Measurements from ENCODE around the gene PLD6. TPM values are rescaled to one million over a fixed set of nuclear protein-coding genes. Genes with fewer than 3 reads are reported as not detected.

Gene PLD6
- total and polyA plus RNA-seq, 2 donors: 2.8 to 5.1 TPM

DNA sequence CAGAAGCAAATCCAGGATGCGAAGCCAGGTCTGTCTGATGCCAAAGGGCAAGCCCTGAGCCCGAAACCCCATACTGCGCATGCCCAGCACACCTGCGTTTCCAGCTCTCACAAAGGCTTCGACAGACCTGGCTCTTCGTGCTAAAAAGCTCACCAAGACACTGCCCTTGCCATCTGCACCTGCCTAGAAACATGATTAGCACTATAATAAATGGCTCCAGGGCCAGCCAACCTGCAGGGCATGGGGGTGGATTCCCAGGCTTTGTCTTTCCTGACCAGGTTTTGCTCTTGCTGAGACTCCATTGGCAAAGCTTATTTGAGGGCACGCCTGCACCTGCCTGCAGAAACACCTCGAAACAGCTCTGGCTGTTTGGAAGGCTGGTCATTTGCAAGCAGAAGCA, 14.4 kb upstream of the PLD6 start:
- no peaks in the 10 kb centered on the region for H3K4me1 ChIP-seq (ENCODE audit: insufficient read depth)
- 97% methylated on average over 8 of the region's 8 CpGs for WGBS
- H3K36me3 ChIP-seq (ENCODE audit: insufficient read depth): peaks cover 10% of the 10 kb centered on the region
- H3K27ac ChIP-seq (ENCODE audit: low read depth): no peak overlapping the region
- no peak for DNase-seq (ENCODE audit: extremely low spot score)
- H3K4me3 ChIP-seq (ENCODE audit: low read depth, low read length): no peak overlapping the region

- H3K36me3 ChIP-seq (ENCODE audit: insufficient read depth): peaks cover 10% of the 10 kb centered on the region
- DNase-seq (ENCODE audit: extremely low spot score): no peak
- WGBS: 83% methylated on average over 3 of the region's 3 CpGs
- no peak overlapping the region for H3K4me3 ChIP-seq (ENCODE audit: low read depth, low read length)
- no peak overlapping the region for H3K27ac ChIP-seq (ENCODE audit: low read depth)
- no peaks in the 10 kb centered on the region for H3K4me1 ChIP-seq (ENCODE audit: insufficient read depth)
These were observed 11.9 kb upstream of the PLD6 start for GRCh38 chr17:17217995-17218394.

- 91% methylated on average over 16 of the region's 16 CpGs for WGBS
- H3K27ac ChIP-seq (ENCODE audit: low read depth): no peak overlapping the region
- no peaks in the 10 kb centered on the region for H3K4me1 ChIP-seq (ENCODE audit: insufficient read depth)
- peaks cover 8% of the 10 kb centered on the region for H3K36me3 ChIP-seq (ENCODE audit: insufficient read depth)
- no peak for DNase-seq (ENCODE audit: extremely low spot score)
- no peak overlapping the region for H3K4me3 ChIP-seq (ENCODE audit: low read depth, low read length)
These were observed 10.6 kb upstream of the PLD6 start for GRCh38 chr17:17216776-17217175.

- H3K4me3 ChIP-seq (ENCODE audit: low read depth, low read length): no peak overlapping the region
- 90% methylated on average over 17 of the region's 17 CpGs for WGBS
- no peak overlapping the region for H3K27ac ChIP-seq (ENCODE audit: low read depth)
- no peaks in the 10 kb centered on the region for H3K4me1 ChIP-seq (ENCODE audit: insufficient read depth)
- peaks cover 6% of the 10 kb centered on the region for H3K36me3 ChIP-seq (ENCODE audit: insufficient read depth)
- no peak for DNase-seq (ENCODE audit: extremely low spot score)
These were observed 10.1 kb upstream of the PLD6 start for GRCh38 chr17:17216236-17216635.

DNA sequence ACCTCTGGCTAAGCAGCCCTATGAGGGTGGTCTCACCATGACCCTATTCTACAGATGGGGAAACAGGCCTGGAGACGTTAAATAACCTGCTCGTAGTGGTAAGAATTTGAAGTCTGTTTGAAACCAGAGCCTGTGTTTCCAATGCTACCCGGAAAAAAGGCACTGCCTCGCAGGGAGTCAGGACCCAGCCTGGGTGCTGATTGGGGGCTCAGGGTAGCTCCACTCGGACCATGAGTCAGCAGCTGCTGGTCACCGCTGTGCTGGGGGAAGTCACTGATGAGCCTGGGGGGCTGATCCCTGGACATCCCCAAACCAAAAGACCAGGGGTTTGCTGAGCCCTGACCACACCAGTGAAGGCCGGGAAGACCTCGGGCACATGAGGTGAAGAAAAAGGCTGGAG, 9.4 kb upstream of the PLD6 start:
- H3K36me3 ChIP-seq (ENCODE audit: insufficient read depth): peaks cover 4% of the 10 kb centered on the region
- no peak overlapping the region for H3K4me3 ChIP-seq (ENCODE audit: low read depth, low read length)
- no peaks in the 10 kb centered on the region for H3K4me1 ChIP-seq (ENCODE audit: insufficient read depth)
- no peak overlapping the region for H3K27ac ChIP-seq (ENCODE audit: low read depth)
- 85% methylated on average over 8 of the region's 8 CpGs for WGBS
- no peak for DNase-seq (ENCODE audit: extremely low spot score)

GRCh38 chr17:17214646-17215436, 8.7 kb upstream of the PLD6 start:
- Histone ChIP-seq H3K4me3 (ENCODE audit: low read depth, low read length) (no peak overlapping the region), H3K27ac (ENCODE audit: low read depth) (no peak overlapping the region), H3K36me3 (ENCODE audit: insufficient read depth) (peaks cover 4% of the 10 kb centered on the region), H3K4me1 (ENCODE audit: insufficient read depth) (no peaks in the 10 kb centered on the region)
- 86% methylated on average over 27 of the region's 27 CpGs for WGBS
- DNase-seq (ENCODE audit: extremely low spot score): no peak

- 74% methylated on average over 10 of the region's 10 CpGs for WGBS
- Histone ChIP-seq H3K27ac (ENCODE audit: low read depth) (no peak overlapping the region), H3K4me3 (ENCODE audit: low read depth, low read length) (no peak overlapping the region), H3K36me3 (ENCODE audit: insufficient read depth) (peaks cover 4% of the 10 kb centered on the region), H3K4me1 (ENCODE audit: insufficient read depth) (no peaks in the 10 kb centered on the region)
- no peak for DNase-seq (ENCODE audit: extremely low spot score)
These were observed 7.6 kb upstream of the PLD6 start for GRCh38 chr17:17213775-17214174.

DNA sequence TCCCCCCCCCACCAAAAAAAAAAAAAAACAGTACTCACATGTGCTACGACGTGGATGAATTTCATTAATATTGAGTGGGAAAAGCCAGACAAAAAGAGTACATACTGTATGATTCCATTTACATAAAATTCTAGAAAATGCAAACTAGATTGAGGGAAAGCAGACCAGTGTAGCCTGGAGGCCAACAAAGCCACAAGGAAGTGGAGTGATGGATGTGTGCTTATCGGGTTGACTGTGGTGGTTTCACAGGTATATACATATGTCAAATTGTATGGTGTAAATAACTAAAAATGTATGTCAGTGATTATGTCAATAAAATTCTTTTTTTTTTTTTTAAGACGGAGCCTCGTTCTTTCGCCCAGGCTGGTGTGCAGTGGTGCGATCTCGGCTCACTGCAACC, 1.9 kb upstream of the PLD6 start:
- no peak overlapping the region for H3K4me3 ChIP-seq (ENCODE audit: low read depth, low read length)
- no peaks in the 10 kb centered on the region for H3K36me3 ChIP-seq (ENCODE audit: insufficient read depth)
- WGBS: 81% methylated on average over 8 of the region's 8 CpGs
- DNase-seq (ENCODE audit: extremely low spot score): no peak
- no peak overlapping the region for H3K27ac ChIP-seq (ENCODE audit: low read depth)
- H3K4me1 ChIP-seq (ENCODE audit: insufficient read depth): peaks cover 3% of the 10 kb centered on the region

DNA sequence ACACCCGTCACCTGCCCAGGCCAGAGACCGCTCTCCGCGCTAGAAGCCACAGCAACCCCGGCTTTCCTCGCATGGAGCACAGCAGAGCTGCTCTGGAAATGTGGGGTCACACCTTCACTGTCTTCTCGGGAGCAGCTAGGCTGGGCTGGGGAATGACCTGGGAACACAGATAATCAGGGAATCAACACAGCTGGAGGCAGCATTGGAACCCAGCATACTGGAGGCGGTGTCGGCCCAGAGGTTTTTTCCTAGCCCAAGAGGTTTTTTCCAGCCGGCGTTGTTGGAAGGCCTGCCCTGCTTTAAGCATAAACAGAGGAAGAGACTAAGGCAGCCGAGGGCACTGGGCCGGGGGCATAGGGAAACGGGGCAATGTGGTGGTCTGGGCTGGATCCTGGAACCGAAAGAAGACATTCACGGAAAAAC, 791 bp upstream of the PLD6 start:
- Histone ChIP-seq H3K36me3 (ENCODE audit: insufficient read depth) (no peaks in the 10 kb centered on the region), H3K4me1 (ENCODE audit: insufficient read depth) (peaks cover 3% of the 10 kb centered on the region), H3K27ac (ENCODE audit: low read depth) (peak overlapping the region; percentile 89), H3K4me3 (ENCODE audit: low read depth, low read length) (no peak overlapping the region)
- WGBS: 37% methylated on average over 16 of the region's 16 CpGs
- DNase-seq (ENCODE audit: extremely low spot score): no peak

- peaks cover 3% of the 10 kb centered on the region for H3K4me1 ChIP-seq (ENCODE audit: insufficient read depth)
- no peaks in the 10 kb centered on the region for H3K36me3 ChIP-seq (ENCODE audit: insufficient read depth)
- peak overlapping the region; percentile 45 for H3K4me3 ChIP-seq (ENCODE audit: low read depth, low read length)
- peak overlapping the region; percentile 89 for H3K27ac ChIP-seq (ENCODE audit: low read depth)
- 9% methylated on average over 70 of the region's 70 CpGs for WGBS
- no peak for DNase-seq (ENCODE audit: extremely low spot score)
These were observed 587 bp downstream of the PLD6 start for GRCh38 chr17:17205368-17206123.

- 70% methylated on average over 14 of the region's 14 CpGs for WGBS
- DNase-seq (ENCODE audit: extremely low spot score): no peak
These were observed 1.4 kb downstream of the PLD6 start for GRCh38 chr17:17204635-17205231.

GRCh38 chr17:17204041-17204591, 2.0 kb downstream of the PLD6 start:
- H3K27ac ChIP-seq (ENCODE audit: low read depth): no peak overlapping the region
- H3K4me3 ChIP-seq (ENCODE audit: low read depth, low read length): no peak overlapping the region
- H3K36me3 ChIP-seq (ENCODE audit: insufficient read depth): no peaks in the 10 kb centered on the region
- no peak for DNase-seq (ENCODE audit: extremely low spot score)
- 64% methylated on average over 15 of the region's 15 CpGs for WGBS
- H3K4me1 ChIP-seq (ENCODE audit: insufficient read depth): peaks cover 3% of the 10 kb centered on the region

More at GRCh38 chr17:17204635-17205231, 1.4 kb downstream of the PLD6 start:
- H3K4me1 ChIP-seq (ENCODE audit: insufficient read depth): peaks cover 3% of the 10 kb centered on the region
- H3K4me3 ChIP-seq (ENCODE audit: low read depth, low read length): peak overlapping the region; percentile 45
- H3K27ac ChIP-seq (ENCODE audit: low read depth): no peak overlapping the region
- H3K36me3 ChIP-seq (ENCODE audit: insufficient read depth): no peaks in the 10 kb centered on the region

GRCh38 chr17:17203173-17203730, 2.9 kb downstream of the PLD6 start:
- H3K4me1 ChIP-seq (ENCODE audit: insufficient read depth): peaks cover 3% of the 10 kb centered on the region
- H3K27ac ChIP-seq (ENCODE audit: low read depth): no peak overlapping the region
- no peaks in the 10 kb centered on the region for H3K36me3 ChIP-seq (ENCODE audit: insufficient read depth)
- DNase-seq (ENCODE audit: extremely low spot score): no peak
- 81% methylated on average over 15 of the region's 15 CpGs for whole genome bisulfite sequencing
- no peak overlapping the region for H3K4me3 ChIP-seq (ENCODE audit: low read depth, low read length)

Measured in urinary bladder (tissue), 4 donors.